Cardiac muscle cell (in vitro differentiated cells and primary cell): Measurements from ENCODE around the gene IP6K2. TPM values are rescaled to one million over a fixed set of nuclear protein-coding genes. Genes with fewer than 3 reads are reported as not detected.

Source experiments
- DNase-seq, 2 donors: peaks; one replicate each; pipeline versions ENCODE4 v3.0.0 to v3.0.0-alpha.2; 2010 to 2017; ENCODE audit warnings: low read depth in 1 of 2, low spot score in 1 of 2
- H3K27ac ChIP-seq: fragments of 200-600 bp; sonication (generic); 2 replicates; pipeline ENCODE4 v1.5.1; 2016
- H3K27me3 ChIP-seq: fragments of 200-600 bp; sonication (generic); 2 replicates; pipeline ENCODE4 v1.6.0; 2016; ENCODE audit warnings: control low read depth
- H3K36me3 ChIP-seq: fragments of 200-600 bp; sonication (generic); 2 replicates; pipeline ENCODE4 v1.5.1; 2016; ENCODE audit warnings: control low read depth
- H3K4me1 ChIP-seq: fragments of 200-600 bp; sonication (generic); 2 replicates; pipeline ENCODE4 v1.8.1; 2017; ENCODE audit warnings: low read depth, mild to moderate bottlenecking, mixed run types
- H3K4me3 ChIP-seq: fragments of 200-600 bp; sonication (generic); 2 replicates; pipeline ENCODE4 v1.5.1; 2016; ENCODE audit warnings: mild to moderate bottlenecking
- H3K9me3 ChIP-seq: fragments of 200-600 bp; sonication (generic); 2 replicates; pipeline ENCODE4 v1.5.1; 2017; ENCODE audit warnings: low read depth, mild to moderate bottlenecking, control low read depth
- CTCF ChIP-seq: IDR thresholded peaks from 2 replicates; pipeline ENCODE4 v1.5.1; 2012; ENCODE audit warnings: low read depth, mild to moderate bottlenecking, low read length
- polyA plus RNA-seq: library from polyadenylated mRNA; unstranded; fragments of >200 nt; fragmentation: Nextera tagmentation; extraction: Ambion mirVana; gene quantifications from 2 replicates; pipeline ENCODE4 v1.2.1, GENCODE V29; 2016
- total RNA-seq: library from RNA; depleted of rRNA; stranded (reverse); fragments of >200 nt; gene quantifications from 2 replicates; pipeline ENCODE4 v1.2.3, GENCODE V29; 2016

Gene IP6K2
- total and polyA plus RNA-seq, 2 experiments from 2014 or later, result 119 to 130 TPM

- TF ChIP-seq CTCF, result no peak
- H3K4me3 ChIP-seq, result no peak overlapping the region
- H3K27ac ChIP-seq, result no peak overlapping the region
- no peaks in the 10 kb centered on the region for H3K9me3 ChIP-seq
- H3K36me3 ChIP-seq, result no peaks in the 10 kb centered on the region
- H3K4me1 ChIP-seq, result no peaks in the 10 kb centered on the region
- no peak for DNase-seq
- H3K27me3 ChIP-seq, result no peaks in the 10 kb centered on the region
Measured at GRCh38 chr3:48650723-48651122, 66.3 kb downstream of the IP6K2 start.

GRCh38 chr3:48648188-48648850 lies 68.7 kb downstream of the IP6K2 start:
- Histone ChIP-seq H3K27ac (no peak overlapping the region), H3K36me3 (no peaks in the 10 kb centered on the region), H3K9me3 (no peaks in the 10 kb centered on the region), H3K27me3 (no peaks in the 10 kb centered on the region), H3K4me3 (no peak overlapping the region), H3K4me1 (no peaks in the 10 kb centered on the region)
- no peak for TF ChIP-seq CTCF
- DNase-seq, result no peak

GRCh38 chr3:48647714-48648113 lies 69.3 kb downstream of the IP6K2 start:
- H3K36me3 ChIP-seq, result no peaks in the 10 kb centered on the region
- H3K4me3 ChIP-seq, result no peak overlapping the region
- H3K4me1 ChIP-seq, result no peaks in the 10 kb centered on the region
- no peaks in the 10 kb centered on the region for H3K27me3 ChIP-seq
- H3K9me3 ChIP-seq, result no peaks in the 10 kb centered on the region
- no peak overlapping the region for H3K27ac ChIP-seq
- no peak for TF ChIP-seq CTCF
- no peak for DNase-seq

- no peaks in the 10 kb centered on the region for H3K27me3 ChIP-seq
- DNase-seq, result no peak
- H3K4me1 ChIP-seq, result no peaks in the 10 kb centered on the region
- no peak overlapping the region for H3K4me3 ChIP-seq
- no peaks in the 10 kb centered on the region for H3K36me3 ChIP-seq
- no peak overlapping the region for H3K27ac ChIP-seq
- TF ChIP-seq CTCF, result no peak
- H3K9me3 ChIP-seq, result no peaks in the 10 kb centered on the region
Measured at GRCh38 chr3:48644898-48645760, 71.9 kb downstream of the IP6K2 start.

GRCh38 chr3:48642605-48643004 lies 74.4 kb downstream of the IP6K2 start:
- TF ChIP-seq CTCF, result no peak
- no peaks in the 10 kb centered on the region for H3K9me3 ChIP-seq
- H3K27me3 ChIP-seq, result no peaks in the 10 kb centered on the region
- no peak overlapping the region for H3K27ac ChIP-seq
- no peak overlapping the region for H3K4me3 ChIP-seq
- peaks cover 4% of the 10 kb centered on the region for H3K4me1 ChIP-seq
- no peak for DNase-seq
- H3K36me3 ChIP-seq, result no peaks in the 10 kb centered on the region
